C1 segment of cervical spinal cord (tissue), 14 donors: ENCODE data around the gene RTN4R.

Experiments used
- DNase-seq, 14 donors: peaks; one replicate each; lab custom pipeline; 2025; lab: John Stamatoyannopoulos, UW

Gene RTN4R

GRCh38 chr22:20203142-20203551 lies 65.0 kb downstream of the RTN4R start:
- DNase-seq, result peak in 1 of 14 donors; percentile 76

DNA sequence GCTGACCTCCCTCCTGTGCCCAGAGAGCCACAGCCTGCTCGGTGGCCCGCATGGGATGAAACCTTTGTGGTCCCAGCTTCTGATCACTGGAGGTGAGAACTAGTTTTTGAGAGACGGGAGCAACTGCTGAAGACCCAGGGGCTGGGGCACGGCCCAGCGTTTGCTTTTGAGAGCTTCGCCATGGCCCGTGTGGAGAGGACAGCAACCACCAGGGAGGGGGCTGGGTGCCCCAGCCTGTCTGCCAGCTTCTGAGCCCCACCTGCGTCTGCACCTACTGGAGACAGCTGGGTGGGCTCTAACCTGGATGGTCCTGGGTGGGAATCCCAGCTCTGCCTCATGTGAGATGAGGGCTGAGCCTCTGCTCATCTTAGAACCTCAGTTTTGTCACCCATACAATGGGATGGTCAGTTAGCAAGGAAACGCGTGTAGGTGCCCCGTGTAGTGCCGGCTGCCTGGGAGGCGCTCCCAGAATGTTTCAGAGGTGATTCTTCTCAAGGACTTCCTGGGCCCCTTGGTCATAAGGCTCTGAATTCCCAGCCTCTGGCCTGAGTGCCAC lies 66.2 kb downstream of the RTN4R start:
- DNase-seq, result no peak

DNA sequence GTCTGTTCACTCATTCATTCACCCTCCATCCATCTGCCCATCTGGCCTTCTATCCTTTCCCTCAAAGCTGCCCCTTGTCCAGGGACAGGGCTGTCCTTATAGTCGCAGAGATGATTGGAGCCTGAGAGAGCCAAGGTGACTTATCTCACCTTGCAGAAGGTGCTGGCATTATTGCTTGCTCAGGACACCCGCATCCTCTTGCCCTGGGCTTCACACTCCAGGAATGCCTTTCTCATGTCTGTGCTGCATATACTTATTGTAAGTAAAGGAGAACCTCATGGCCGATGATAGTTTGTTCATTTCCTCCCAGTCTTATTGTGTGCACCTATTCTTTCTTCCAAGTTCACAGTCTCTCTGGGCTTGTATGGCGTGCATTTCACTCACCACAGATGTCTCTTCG lies 68.2 kb downstream of the RTN4R start:
- no peak for DNase-seq

DNA sequence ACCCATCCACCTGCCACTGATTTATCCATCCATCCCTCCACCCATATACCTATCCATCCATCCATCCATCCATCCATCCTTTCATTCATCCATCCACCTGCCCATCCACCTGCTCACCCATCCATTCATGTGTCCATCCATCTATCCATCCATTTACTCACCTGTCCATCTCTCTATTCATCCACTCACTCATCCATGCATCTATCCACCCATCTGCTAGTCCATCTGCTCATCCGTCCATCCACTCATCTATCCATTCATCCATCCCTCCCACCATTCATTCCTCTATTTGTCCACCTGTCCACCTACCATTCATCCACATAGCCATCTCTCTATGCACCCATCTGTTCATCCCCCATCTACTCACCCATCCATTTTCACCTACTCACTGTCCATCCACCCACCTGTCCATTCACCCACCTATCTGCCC lies 68.7 kb downstream of the RTN4R start:
- DNase-seq, result no peak

DNA sequence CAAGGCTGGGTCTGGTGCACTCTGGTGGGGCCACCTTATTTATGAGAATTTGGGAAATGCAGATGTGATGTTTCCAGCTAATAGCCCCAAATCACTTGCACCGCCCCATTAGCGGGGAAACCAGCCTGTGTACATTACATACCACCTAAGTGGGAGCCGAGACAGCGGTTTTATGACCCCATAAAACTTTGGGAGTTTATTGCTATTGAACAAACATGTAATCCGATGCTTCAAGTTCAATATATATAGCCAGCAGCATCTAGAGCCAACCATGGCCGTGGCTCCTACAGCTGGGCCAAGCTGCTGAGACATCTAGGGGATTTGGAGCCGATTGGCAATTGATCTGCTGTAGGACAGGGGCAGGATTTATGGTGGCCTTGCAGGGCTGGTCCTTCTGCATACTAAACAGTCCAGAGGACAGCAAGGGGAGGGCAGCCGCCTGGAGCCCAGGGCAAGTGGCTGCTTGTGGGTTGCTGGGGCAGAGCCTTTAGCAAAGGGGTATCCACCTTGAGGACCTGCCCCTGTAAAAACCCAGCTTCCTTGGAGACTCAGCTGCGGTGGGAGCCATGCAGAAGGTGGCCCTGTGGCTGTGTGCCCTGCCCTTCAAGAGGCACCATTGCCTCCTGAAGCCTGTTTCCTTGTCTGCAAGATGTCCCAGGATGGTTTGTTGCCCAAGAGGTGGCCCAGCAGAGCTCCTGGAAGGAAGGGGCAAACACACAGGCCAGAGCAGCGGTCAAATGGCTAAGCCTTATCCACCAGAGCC lies 69.4 kb downstream of the RTN4R start:
- DNase-seq, result no peak

DNA sequence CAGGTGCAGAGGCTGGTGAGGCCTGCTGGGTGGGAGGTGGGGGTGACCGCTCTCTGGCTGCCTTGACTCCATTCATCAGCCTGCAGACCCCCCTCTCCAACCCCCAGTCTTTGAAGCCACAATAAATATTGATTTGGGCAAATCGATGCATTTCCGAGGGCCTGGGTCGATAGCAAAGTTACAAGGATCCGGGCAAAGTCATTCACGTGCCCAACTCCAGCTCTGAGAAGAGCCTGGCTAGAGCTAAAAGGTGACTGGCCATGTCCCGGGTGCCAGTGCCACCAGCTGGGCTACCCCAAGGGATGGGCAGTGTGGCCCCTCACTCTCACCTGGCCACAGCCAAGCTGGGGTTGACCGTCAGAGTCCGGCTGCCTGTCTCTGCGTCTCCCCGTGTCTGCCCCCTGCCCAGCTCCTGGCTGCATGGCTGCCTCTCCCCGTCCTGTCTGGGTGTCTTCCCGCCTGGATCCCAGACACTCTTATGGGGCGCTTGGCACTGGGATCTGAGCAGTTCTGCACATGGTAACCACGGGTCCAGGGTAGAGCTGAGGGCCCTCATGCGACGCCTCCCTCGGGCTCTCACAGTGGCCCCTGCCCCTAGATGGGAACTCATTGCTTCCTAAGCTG lies 70.6 kb downstream of the RTN4R start:
- DNase-seq, result no peak

- DNase-seq, result no peak
Observed at GRCh38 chr22:20196094-20196842, 71.8 kb downstream of the RTN4R start.

DNA sequence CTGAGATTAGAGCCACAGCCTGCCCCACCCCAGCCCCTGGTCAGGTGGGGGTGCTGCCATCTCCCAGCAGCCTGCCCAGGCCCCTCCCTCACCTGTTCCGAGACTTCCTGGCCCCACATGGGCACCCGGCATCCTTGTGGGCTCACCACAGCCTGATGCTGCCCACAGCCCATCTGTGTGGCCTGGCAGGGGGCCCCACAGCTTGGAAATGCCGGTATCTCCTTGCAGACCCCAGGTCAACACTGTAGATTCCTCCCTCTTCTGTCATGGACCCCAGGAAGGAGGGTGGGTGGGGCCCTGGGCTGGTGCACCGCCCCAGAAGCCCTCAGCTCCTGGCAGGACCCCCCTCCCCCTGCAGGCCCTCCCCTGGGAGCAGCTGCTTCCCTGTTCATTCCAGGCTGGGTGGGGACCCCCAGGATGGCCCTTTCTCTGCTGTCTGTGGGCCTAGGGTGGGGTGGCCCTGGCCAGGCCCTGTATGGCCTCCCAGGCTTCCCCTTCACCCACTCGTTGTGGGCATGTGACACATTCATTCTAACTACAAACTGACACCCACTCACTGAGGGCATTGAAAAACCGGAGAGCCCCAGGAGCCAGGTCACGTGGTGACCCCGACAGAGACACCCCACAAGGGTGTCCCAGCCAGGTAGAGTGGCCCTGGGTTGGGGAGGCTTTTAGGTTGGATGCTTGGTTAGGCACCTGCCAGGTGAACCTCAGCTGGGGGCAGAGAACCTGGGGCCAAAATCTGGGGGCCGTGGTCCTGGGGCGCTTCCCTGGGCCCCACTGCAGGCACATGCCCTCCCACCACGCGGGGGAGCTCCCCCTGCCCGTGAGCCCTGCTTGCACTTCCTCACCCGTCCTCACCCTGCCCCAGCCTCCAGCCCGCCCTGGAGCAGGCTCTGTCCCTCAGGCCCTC lies 73.2 kb downstream of the RTN4R start:
- no peak for DNase-seq

GRCh38 chr22:20193761-20194494 lies 74.2 kb downstream of the RTN4R start:
- DNase-seq, result no peak

DNA sequence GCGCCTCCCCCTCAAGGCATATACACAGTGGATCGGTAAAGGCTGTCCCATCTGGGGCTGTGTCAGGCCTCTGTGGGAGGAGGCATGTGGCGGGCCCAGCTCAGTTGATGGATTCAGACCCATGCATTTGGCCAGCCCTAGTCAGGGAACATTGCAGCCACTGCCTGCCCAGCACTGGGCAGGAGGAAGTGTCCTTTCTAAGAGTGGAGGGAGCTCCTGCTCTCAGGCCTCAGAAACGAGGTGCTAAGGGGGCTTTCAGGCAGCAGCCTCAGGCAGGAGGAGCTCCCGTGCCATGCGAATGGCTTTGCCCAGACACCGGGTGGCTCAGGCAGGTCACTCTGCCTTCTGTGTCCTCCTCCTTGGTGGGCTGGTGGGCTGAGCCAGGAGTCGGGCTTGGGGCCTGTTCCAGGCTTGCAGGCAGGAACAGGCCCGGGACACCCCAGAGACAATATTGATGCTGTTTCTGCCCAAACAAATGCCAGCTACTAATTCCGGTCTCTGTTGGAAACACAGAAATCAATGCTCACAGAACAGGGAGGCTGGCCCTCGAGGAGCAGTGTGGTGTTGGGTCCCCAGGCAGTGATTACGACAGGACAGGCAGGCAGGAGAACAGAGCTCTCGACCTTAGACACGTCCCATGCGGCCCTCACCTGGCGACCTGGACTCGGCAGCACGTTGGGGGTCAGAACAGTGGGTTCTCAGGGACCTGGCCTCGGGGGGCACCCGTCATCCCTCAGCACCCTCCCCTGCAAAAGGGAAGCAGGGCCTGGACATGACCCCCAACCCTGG lies 75.0 kb downstream of the RTN4R start:
- no peak for DNase-seq

- DNase-seq, result no peak
Observed at GRCh38 chr22:20192293-20192971, 75.7 kb downstream of the RTN4R start.

DNA sequence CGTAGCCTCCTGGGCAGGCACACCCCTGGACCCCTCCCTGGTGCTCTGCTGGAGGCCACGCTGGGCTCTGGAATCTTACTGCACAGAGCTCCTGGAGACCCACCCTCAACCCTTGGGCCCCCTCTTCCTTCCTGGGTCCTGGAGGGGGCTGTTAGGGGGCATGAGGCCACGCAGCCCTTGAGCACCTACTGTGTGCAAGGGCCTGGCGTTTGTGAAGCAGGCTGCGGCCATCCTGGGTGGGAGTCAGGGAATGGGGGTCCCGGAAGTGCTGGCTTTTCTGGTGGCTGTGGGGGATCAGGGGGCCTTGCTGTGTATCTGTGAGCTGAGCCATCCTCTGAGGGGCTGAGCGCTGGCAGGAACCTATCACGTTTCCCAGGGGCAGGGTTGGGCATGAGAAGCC lies 76.3 kb downstream of the RTN4R start:
- DNase-seq, result no peak
